ENCODE data around the gene DDR1.

Gene DDR1

GRCh38 chr6:30896541-30896940, 12.2 kb downstream of the DDR1 start:
- no peak for TF ChIP-seq ZBTB7A (IDR thresholded peaks at IDR 0.05; ENCODE audit: low read depth)

DNA sequence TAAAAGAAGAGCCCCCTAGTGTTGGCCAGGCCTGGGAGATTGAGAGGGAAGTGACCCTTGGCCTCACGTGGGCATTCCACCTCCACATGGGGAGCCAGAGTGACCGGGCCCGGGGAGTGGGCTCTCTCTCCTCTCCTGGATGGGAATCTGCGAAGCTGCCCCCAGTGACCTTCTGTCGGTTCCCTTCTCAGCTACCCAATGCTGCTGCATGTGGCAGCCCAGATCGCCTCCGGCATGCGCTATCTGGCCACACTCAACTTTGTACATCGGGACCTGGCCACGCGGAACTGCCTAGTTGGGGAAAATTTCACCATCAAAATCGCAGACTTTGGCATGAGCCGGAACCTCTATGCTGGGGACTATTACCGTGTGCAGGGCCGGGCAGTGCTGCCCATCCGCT, 13.6 kb downstream of the DDR1 start:
- no peak for TF ChIP-seq USF1 (IDR thresholded peaks at IDR 0.05)
- TF ChIP-seq RAD21 (IDR thresholded peaks at IDR 0.05; ENCODE audit: low read depth), result no peak
- TF ChIP-seq ZBTB7A (IDR thresholded peaks at IDR 0.05; ENCODE audit: low read depth), result no peak
- TF ChIP-seq, protein P1, sequence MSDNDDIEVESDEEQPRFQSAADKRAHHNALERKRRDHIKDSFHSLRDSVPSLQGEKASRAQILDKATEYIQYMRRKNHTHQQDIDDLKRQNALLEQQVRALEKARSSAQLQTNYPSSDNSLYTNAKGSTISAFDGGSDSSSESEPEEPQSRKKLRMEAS (IDR thresholded peaks at IDR 0.05), result no peak
- TF ChIP-seq TEAD4 (IDR thresholded peaks at IDR 0.05), result no peak
- no peak for TF ChIP-seq REST (IDR thresholded peaks at IDR 0.05; ENCODE audit: low read depth)
- no peak for TF ChIP-seq CREB1 (IDR thresholded peaks at IDR 0.05; ENCODE audit: low read depth)
- TF ChIP-seq NFIC (IDR thresholded peaks at IDR 0.05), result no peak
- no peak for TF ChIP-seq EGR1 (IDR thresholded peaks at IDR 0.05)
- no peak for TF ChIP-seq CEBPB (IDR thresholded peaks at IDR 0.05)
- no peak for TF ChIP-seq TAF1 (IDR thresholded peaks at IDR 0.05; ENCODE audit: low read depth)
- TF ChIP-seq TCF12 (IDR thresholded peaks at IDR 0.05; ENCODE audit: low read depth), result no peak
- TF ChIP-seq EP300 (IDR thresholded peaks at IDR 0.05; ENCODE audit: borderline replicate concordance), result no peak
- no peak for TF ChIP-seq YY1 (IDR thresholded peaks at IDR 0.05; ENCODE audit: low read depth)
- TF ChIP-seq FOXM1 (IDR thresholded peaks at IDR 0.05; ENCODE audit: borderline replicate concordance, low read depth), result no peak

- TF ChIP-seq TCF12 (IDR thresholded peaks at IDR 0.05; ENCODE audit: low read depth), result no peak
Measured at GRCh38 chr6:30898750-30899360, 14.5 kb downstream of the DDR1 start.

- TF ChIP-seq EP300 (IDR thresholded peaks at IDR 0.05; ENCODE audit: borderline replicate concordance) (no peak), ZBTB7A (IDR thresholded peaks at IDR 0.05; ENCODE audit: low read depth) (no peak), TCF12 (IDR thresholded peaks at IDR 0.05; ENCODE audit: low read depth) (no peak), USF1 (IDR thresholded peaks at IDR 0.05) (no peak), NFIC (IDR thresholded peaks at IDR 0.05) (no peak), TAF1 (IDR thresholded peaks at IDR 0.05; ENCODE audit: low read depth) (no peak), FOXM1 (IDR thresholded peaks at IDR 0.05; ENCODE audit: borderline replicate concordance, low read depth) (no peak), EGR1 (IDR thresholded peaks at IDR 0.05) (no peak), RAD21 (IDR thresholded peaks at IDR 0.05; ENCODE audit: low read depth) (no peak), YY1 (IDR thresholded peaks at IDR 0.05; ENCODE audit: low read depth) (no peak), CEBPB (IDR thresholded peaks at IDR 0.05) (no peak), CREB1 (IDR thresholded peaks at IDR 0.05; ENCODE audit: low read depth) (no peak), TEAD4 (IDR thresholded peaks at IDR 0.05) (no peak), REST (IDR thresholded peaks at IDR 0.05; ENCODE audit: low read depth) (no peak)
- TF ChIP-seq, protein P1 (IDR thresholded peaks at IDR 0.05), result no peak
Measured at GRCh38 chr6:30900863-30901417, 16.6 kb downstream of the DDR1 start.

GRCh38 chr6:30901436-30901835, 17.1 kb downstream of the DDR1 start:
- no peak for TF ChIP-seq TAF1 (IDR thresholded peaks at IDR 0.05; ENCODE audit: low read depth)
- no peak for TF ChIP-seq EGR1 (IDR thresholded peaks at IDR 0.05)
- no peak for TF ChIP-seq TEAD4 (IDR thresholded peaks at IDR 0.05)
- TF ChIP-seq TCF12 (IDR thresholded peaks at IDR 0.05; ENCODE audit: low read depth), result no peak
- TF ChIP-seq YY1 (IDR thresholded peaks at IDR 0.05; ENCODE audit: low read depth), result no peak
- TF ChIP-seq, protein P1 (IDR thresholded peaks at IDR 0.05), result no peak
- no peak for TF ChIP-seq CEBPB (IDR thresholded peaks at IDR 0.05)

DNA sequence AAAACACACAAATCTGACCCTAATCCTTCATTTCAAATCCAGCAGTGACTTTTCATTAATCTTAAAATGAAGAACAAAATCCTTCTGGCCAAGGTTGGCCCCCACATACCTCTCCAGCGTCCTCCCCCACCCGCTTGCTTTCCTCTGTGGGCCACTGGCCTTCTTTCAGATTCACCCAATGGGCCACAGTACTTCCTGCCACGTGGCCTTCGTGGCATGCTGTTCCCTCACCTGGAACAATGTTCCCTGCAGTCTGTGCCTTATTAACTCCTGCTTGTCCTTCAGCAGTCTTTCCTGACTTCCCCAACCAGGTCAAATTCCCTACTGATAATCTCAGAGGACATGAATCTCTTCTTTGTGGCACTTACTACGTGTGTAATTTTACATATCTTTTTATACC, 18.4 kb downstream of the DDR1 start:
- TF ChIP-seq, protein P1 (IDR thresholded peaks at IDR 0.05), result peak; percentile 51; the same call in 1 of the 2 replicates
- TF ChIP-seq NFIC (IDR thresholded peaks at IDR 0.05), result no peak
- peak; percentile 71 for TF ChIP-seq USF1 (IDR thresholded peaks at IDR 0.05)
- TF ChIP-seq YY1 (IDR thresholded peaks at IDR 0.05; ENCODE audit: low read depth), result no peak
- no peak for TF ChIP-seq EP300 (IDR thresholded peaks at IDR 0.05; ENCODE audit: borderline replicate concordance)
